Pancreas (tissue), 10 donors: ENCODE data around the gene TNNT1. TPM values are rescaled to one million over a fixed set of nuclear protein-coding genes. Genes with fewer than 3 reads are reported as not detected.

ENCODE experiments used
- ATAC-seq, 4 donors: fragments of 200-7000 bp; cut with Tn5 transposase; one replicate each; pipeline versions ENCODE4 v1.8.0 to v1.9.1; 2020; ENCODE audit warnings: mild to moderate bottlenecking in 4 of 4, moderate library complexity in 4 of 4
- DNase-seq, 6 donors: peaks; one replicate each; pipeline ENCODE4 v3.0.0-alpha.2; 2020
- FAIRE-seq: peaks from 2 replicates; lab custom pipeline; 2012; peaks lifted over from hg19 to GRCh38; lab: Jason Lieb, UNC
- H3K27ac ChIP-seq, 4 donors: fragments of 200-600 bp; sonication (generic); 1 replicate in 3 of 4; 2 replicates in 1 of 4; pipeline versions ENCODE4 v1.5.0 to v1.8.0; 2020
- H3K27me3 ChIP-seq, 4 donors: fragments of 200-600 bp; one replicate each; pipeline ENCODE4 v1.8.0; 2021
- H3K36me3 ChIP-seq, 3 donors: fragments of 200-600 bp; sonication (generic) in 1 of 3; one replicate each; pipeline versions ENCODE4 v1.5.0 to v1.8.0; 2020 to 2021
- H3K4me1 ChIP-seq, 3 donors: fragments of 200-600 bp; one replicate each; pipeline ENCODE4 v1.8.0; 2021
- H3K4me3 ChIP-seq, 4 donors: fragments of 200-600 bp; sonication (generic) in 2 of 4; one replicate each; pipeline versions ENCODE4 v1.5.0 to v1.8.0; 2020 to 2021
- H3K9me3 ChIP-seq, 4 donors: fragments of 200-600 bp; one replicate each; pipeline ENCODE4 v1.8.0; 2021
- WGBS, 2 donors: extraction: QIAGEN DNeasy Blood & Tissue Kit; methylation state at CpG; one replicate each; pipeline ENCODE4 v1.1.7; 2013; 5-methylcytosine and 5-hydroxymethylcytosine counted together
- intact Hi-C, 3 donors: fragments of 100-400 bp; cut with DNase I; formaldehyde crosslinking; loops; one replicate each; pipeline versions ENCODE4 v1.11.1 to v1.14.2; 2022
- polyA plus RNA-seq, 2 donors: library from polyadenylated mRNA; stranded (reverse); fragments of 200-250 nt; gene quantifications; one replicate each; pipeline ENCODE4 v1.2.3, GENCODE V29; 2013
- total RNA-seq, 6 donors: library from RNA; stranded (reverse); fragmentation: NEBNext Ultra II Directional in 4 of 6; extraction: Animal tissue kit (Norgen Biotek cat#: 25700) in 4 of 6; gene quantifications; one replicate each; pipeline versions ENCODE4 v1.2.1 to v1.2.4, GENCODE V29; 2021 to 2023
- TF ChIP-seq, protein P1 (sequence below), 4 donors: fragments of 200-600 bp; sonication (generic) in 3 of 4; IDR thresholded peaks; one replicate each; pipeline versions ENCODE4 v1.5.0 to v1.8.0; 2021; ENCODE audit warnings: antibody characterized with exemption in 4 of 4
- donor health status: healthy with polysubstance abuse.
- donor health status: DM: no; HTN: no; CAD: no; lungs with moderate emphysema.
- donor health status: DM: no; HTN: no; CAD: no.
- donor health status: control.
- donor health status: control.
- donor health status: Bipolar disorder and iron deficiency.
- donor health status: DM: yes; HTN: yes; CAD: no.
- donor health status: DM: no; HTN: no; CAD: no.
- donor health status: DM: no; HTN: no; CAD: no.
- donor health status: DM: yes; HTN: yes; CAD: no.

The TNNT1 gene
- total and polyA plus RNA-seq, 8 donors, result 0.54 to 4.0 TPM; not detected in 6

- Histone ChIP-seq H3K9me3 (no peaks in the 10 kb centered on the region), H3K36me3 (peaks cover 0 to 17% (median 6%) of the 10 kb centered on the region in 3 donors), H3K27ac (no peak overlapping the region), H3K4me3 (no peak overlapping the region), H3K27me3 (no peaks in the 10 kb centered on the region), H3K4me1 (no peaks in the 10 kb centered on the region)
- ATAC-seq (no peak), DNase-seq (peak in 3 of 6 donors; percentile 14 to 58 (median 55)), FAIRE-seq (no peak)
- intact Hi-C loops, result no loop called here
- TF ChIP-seq, protein P1, sequence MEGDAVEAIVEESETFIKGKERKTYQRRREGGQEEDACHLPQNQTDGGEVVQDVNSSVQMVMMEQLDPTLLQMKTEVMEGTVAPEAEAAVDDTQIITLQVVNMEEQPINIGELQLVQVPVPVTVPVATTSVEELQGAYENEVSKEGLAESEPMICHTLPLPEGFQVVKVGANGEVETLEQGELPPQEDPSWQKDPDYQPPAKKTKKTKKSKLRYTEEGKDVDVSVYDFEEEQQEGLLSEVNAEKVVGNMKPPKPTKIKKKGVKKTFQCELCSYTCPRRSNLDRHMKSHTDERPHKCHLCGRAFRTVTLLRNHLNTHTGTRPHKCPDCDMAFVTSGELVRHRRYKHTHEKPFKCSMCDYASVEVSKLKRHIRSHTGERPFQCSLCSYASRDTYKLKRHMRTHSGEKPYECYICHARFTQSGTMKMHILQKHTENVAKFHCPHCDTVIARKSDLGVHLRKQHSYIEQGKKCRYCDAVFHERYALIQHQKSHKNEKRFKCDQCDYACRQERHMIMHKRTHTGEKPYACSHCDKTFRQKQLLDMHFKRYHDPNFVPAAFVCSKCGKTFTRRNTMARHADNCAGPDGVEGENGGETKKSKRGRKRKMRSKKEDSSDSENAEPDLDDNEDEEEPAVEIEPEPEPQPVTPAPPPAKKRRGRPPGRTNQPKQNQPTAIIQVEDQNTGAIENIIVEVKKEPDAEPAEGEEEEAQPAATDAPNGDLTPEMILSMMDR (IDR thresholded peaks at IDR 0.05), result no peak
- 89 to 97% methylated on average over 13 of the region's 13 CpGs for WGBS, 2 donors
Measured at GRCh38 chr19:55090564-55090963, 58.4 kb downstream of the TNNT1 start.

DNA sequence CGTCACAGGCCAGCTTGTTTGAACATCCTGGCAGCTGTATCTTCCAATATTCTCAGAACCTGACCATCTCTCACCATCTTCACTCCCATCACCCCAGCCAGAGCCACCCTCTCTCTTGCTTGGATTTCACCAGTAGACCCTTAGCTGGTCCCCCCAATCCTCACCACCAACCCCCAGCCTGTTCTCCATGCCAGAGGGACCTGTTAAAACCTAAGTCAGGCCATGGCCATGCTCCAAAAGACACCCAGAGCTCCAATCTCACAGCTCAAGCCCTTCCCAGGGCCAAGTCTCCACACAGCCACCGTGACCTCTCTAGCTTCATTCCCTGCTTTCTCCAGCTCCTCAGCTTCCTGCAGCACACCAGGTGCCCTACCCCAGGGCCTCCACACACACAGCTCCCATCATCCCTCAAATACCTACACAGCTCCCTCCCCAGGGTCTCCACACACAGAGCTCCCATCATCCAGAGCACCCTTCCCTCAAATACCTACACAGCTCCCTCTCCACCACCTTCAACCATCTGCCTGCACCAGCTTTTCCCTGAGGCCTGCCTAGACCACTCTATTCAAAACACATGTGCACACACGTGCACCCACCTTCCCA lies 59.6 kb downstream of the TNNT1 start:
- H3K4me3 ChIP-seq, result no peak overlapping the region
- FAIRE-seq (no peak), ATAC-seq (no peak), DNase-seq (peak in 1 of 6 donors; percentile 11)
- 86 to 87% methylated on average over 3 of the region's 3 CpGs for WGBS, 2 donors
- H3K27ac ChIP-seq, result no peak overlapping the region
- H3K36me3 ChIP-seq, result peaks cover 0 to 10% (median 6%) of the 10 kb centered on the region in 3 donors
- TF ChIP-seq, protein P1 (IDR thresholded peaks at IDR 0.05), result no peak
- intact Hi-C loops, result no loop called here
- no peaks in the 10 kb centered on the region for H3K4me1 ChIP-seq
- H3K27me3 ChIP-seq, result no peaks in the 10 kb centered on the region
- H3K9me3 ChIP-seq, result no peaks in the 10 kb centered on the region

GRCh38 chr19:55088543-55089341 lies 60.3 kb downstream of the TNNT1 start:
- Histone ChIP-seq H3K4me1 (no peaks in the 10 kb centered on the region), H3K4me3 (no peak overlapping the region), H3K9me3 (no peaks in the 10 kb centered on the region), H3K36me3 (peaks cover 0 to 10% (median 6%) of the 10 kb centered on the region in 3 donors), H3K27me3 (no peaks in the 10 kb centered on the region), H3K27ac (no peak overlapping the region)
- TF ChIP-seq, protein P1 (IDR thresholded peaks at IDR 0.05), result peak; percentile 69 to 87 (median 84)
- no peak for FAIRE-seq
- DNase-seq, result peak in 5 of 6 donors; percentile 60 to 91 (median 83)
- ATAC-seq, result peak; percentile 44 to 63 (median 54)
- WGBS, 2 donors, result 44 to 48% methylated on average over 10 to 18 of the region's 18 CpGs
- intact Hi-C loops, result no loop called here

GRCh38 chr19:55088021-55088451 lies 61.0 kb downstream of the TNNT1 start:
- Histone ChIP-seq H3K27ac (no peak overlapping the region), H3K4me3 (no peak overlapping the region), H3K36me3 (peaks cover 0 to 10% (median 6%) of the 10 kb centered on the region in 3 donors), H3K4me1 (no peaks in the 10 kb centered on the region), H3K27me3 (no peaks in the 10 kb centered on the region), H3K9me3 (no peaks in the 10 kb centered on the region)
- FAIRE-seq (no peak), ATAC-seq (no peak), DNase-seq (peak in 1 of 6 donors; percentile 18)
- WGBS, 2 donors, result 54 to 74% methylated on average over 12 of the region's 12 CpGs
- TF ChIP-seq, protein P1 (IDR thresholded peaks at IDR 0.05), result no peak
- intact Hi-C loops, result no loop called here
